NCI-H1092 (cell line): ENCODE results near the gene ARID3A.
"Not testable (repeated sequence)": the region's sequence is repeated elsewhere in the genome, so short reads cannot be mapped to it uniquely, and the experiment has no call there.

Experiments
- DNase-seq: peaks from one replicate; lab custom pipeline; 2025; lab: John Stamatoyannopoulos, UW

The ARID3A gene

GRCh38 chr19:1017906-1018305 is 92.1 kb downstream of the ARID3A start:
- DNase-seq: no peak

GRCh38 chr19:1018393-1018792 is 92.6 kb downstream of the ARID3A start:
- DNase-seq: no peak

- no peak for DNase-seq
Measured at GRCh38 chr19:1018932-1019615, 93.2 kb downstream of the ARID3A start.

GRCh38 chr19:1019616-1019961 is 93.8 kb downstream of the ARID3A start:
- DNase-seq: no peak

GRCh38 chr19:1019980-1020867 is 94.4 kb downstream of the ARID3A start:
- no peak for DNase-seq

- DNase-seq: peak; percentile 98
Measured at GRCh38 chr19:1020868-1021425, 95.1 kb downstream of the ARID3A start, which contains the start of gene TMEM259. TMEM259 (minus strand) TSS chr19:1021123; CDS start chr19:1020996, 127 bp downstream.

GRCh38 chr19:1023883-1024188 is 98.0 kb downstream of the ARID3A start:
- DNase-seq: not testable (repeated sequence)

GRCh38 chr19:1025080-1025479 is 99.2 kb downstream of the ARID3A start:
- not testable (repeated sequence) for DNase-seq
